Measurements from ENCODE around the gene EPHA3. TPM values are rescaled to one million over a fixed set of nuclear protein-coding genes. Genes with fewer than 3 reads are reported as not detected.

Gene EPHA3
- total and polyA plus RNA-seq, 2 experiments from 2014 or later: 3.0 to 15.1 TPM

DNA sequence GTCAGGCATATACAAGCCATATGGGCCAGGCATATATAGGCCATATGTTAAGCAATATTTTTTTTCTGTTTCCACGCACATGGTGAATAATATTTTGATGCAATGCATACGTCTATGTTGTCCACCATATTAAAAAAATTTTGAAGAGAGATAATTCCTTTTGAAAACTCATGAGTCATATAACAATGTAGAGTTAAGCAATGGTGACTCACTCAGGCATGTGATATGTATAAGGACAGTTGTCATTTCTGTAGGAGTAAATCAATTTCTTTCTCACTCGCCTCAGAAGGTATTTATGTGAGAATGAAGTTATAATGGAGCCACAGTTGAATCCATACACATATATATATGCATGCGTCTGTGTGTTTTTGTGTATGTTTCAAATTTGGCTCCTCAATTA is 272.6 kb downstream of the EPHA3 start:
- TF ChIP-seq EZH2phosphoT487 (IDR thresholded peaks at IDR 0.05; ENCODE audit: low read depth, severe bottlenecking, unreplicated experiment): no peak
- TF ChIP-seq EZH2 (IDR thresholded peaks at IDR 0.05; ENCODE audit: borderline replicate concordance): no peak
- TF ChIP-seq, protein P1, sequence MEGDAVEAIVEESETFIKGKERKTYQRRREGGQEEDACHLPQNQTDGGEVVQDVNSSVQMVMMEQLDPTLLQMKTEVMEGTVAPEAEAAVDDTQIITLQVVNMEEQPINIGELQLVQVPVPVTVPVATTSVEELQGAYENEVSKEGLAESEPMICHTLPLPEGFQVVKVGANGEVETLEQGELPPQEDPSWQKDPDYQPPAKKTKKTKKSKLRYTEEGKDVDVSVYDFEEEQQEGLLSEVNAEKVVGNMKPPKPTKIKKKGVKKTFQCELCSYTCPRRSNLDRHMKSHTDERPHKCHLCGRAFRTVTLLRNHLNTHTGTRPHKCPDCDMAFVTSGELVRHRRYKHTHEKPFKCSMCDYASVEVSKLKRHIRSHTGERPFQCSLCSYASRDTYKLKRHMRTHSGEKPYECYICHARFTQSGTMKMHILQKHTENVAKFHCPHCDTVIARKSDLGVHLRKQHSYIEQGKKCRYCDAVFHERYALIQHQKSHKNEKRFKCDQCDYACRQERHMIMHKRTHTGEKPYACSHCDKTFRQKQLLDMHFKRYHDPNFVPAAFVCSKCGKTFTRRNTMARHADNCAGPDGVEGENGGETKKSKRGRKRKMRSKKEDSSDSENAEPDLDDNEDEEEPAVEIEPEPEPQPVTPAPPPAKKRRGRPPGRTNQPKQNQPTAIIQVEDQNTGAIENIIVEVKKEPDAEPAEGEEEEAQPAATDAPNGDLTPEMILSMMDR (IDR thresholded peaks at IDR 0.05; ENCODE audit: poor library complexity): no peak
- H3K9me2 ChIP-seq (replicated peaks; ENCODE audit: insufficient read depth): no peaks in the 10 kb centered on the region
- H2AFZ ChIP-seq: no peak overlapping the region
- H3K27me3 ChIP-seq: no peaks in the 10 kb centered on the region
- H3K36me3 ChIP-seq (replicated peaks; ENCODE audit: insufficient read depth, low read depth): no peaks in the 10 kb centered on the region
- no peaks in the 10 kb centered on the region for H3K9me3 ChIP-seq (ENCODE audit: low read depth)
- no peaks in the 10 kb centered on the region for H3K79me2 ChIP-seq
- H3K4me3 ChIP-seq: no peak overlapping the region
- H3K27ac ChIP-seq: no peak overlapping the region
- WGBS (ENCODE audit: low lambda C conversion rate, missing lambda C conversion rate): 88% methylated on average over 4 of the region's 4 CpGs
- no peaks in the 10 kb centered on the region for H4K20me1 ChIP-seq (ENCODE audit: insufficient read depth, poor library complexity, severe bottlenecking)
- H3K4me1 ChIP-seq (ENCODE audit: insufficient read depth): no peaks in the 10 kb centered on the region
- no peak overlapping the region for H3K4me2 ChIP-seq
- no peak for DNase-seq (ENCODE audit: low spot score)

DNA sequence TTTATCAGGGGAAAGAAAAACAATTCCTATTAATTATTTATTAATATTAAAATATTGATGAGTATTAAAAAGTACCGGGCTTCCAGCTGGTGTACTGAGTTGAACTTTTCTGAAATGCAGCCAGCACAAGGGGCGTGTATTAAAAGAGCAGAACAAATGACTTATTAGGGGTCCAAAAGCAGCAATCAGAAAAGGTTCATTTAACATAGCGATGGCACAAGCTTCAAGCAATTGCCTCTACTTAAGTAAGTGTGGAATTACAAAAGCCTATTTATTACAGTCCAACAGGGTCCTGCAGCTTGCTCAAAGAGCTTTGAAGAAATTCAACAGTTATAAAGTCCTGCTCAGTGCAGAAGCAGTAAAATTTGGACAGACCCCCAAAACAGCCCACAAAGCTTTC is 285.6 kb downstream of the EPHA3 start:
- WGBS (ENCODE audit: low lambda C conversion rate, missing lambda C conversion rate): 74% methylated on average over 3 of the region's 3 CpGs
- H3K27ac ChIP-seq: no peak overlapping the region

DNA sequence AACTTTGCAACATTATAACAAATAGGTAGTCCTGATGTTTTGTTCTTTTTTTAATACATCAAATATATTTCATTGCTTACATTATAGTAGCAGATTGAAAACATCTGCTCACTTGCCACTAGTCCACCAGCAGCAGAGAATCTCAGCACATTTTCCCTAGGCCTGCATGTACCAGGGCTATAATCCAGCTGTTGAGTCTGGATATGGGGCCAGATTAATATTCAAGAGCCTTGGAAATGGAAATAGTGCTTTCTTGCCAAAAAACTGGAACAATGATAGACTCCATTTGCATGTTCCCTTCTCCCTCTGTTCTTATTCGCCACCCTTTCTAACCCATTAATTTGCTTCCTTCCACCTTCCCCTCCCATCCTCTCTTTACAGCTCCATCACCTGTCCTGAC is 288.0 kb downstream of the EPHA3 start:
- H3K9me2 ChIP-seq (replicated peaks; ENCODE audit: insufficient read depth): no peaks in the 10 kb centered on the region
- no peak overlapping the region for H3K4me3 ChIP-seq
- H2AFZ ChIP-seq: no peak overlapping the region
- H3K27ac ChIP-seq: no peak overlapping the region
- TF ChIP-seq EZH2phosphoT487 (IDR thresholded peaks at IDR 0.05; ENCODE audit: low read depth, severe bottlenecking, unreplicated experiment): no peak
- no peak overlapping the region for H3K4me2 ChIP-seq
- H3K27me3 ChIP-seq: no peaks in the 10 kb centered on the region
- no peak for DNase-seq (ENCODE audit: low spot score)
- H4K20me1 ChIP-seq (ENCODE audit: insufficient read depth, poor library complexity, severe bottlenecking): no peaks in the 10 kb centered on the region
- H3K4me1 ChIP-seq (ENCODE audit: insufficient read depth): no peaks in the 10 kb centered on the region
- H3K9me3 ChIP-seq (ENCODE audit: low read depth): no peaks in the 10 kb centered on the region
- no peaks in the 10 kb centered on the region for H3K79me2 ChIP-seq
- 97% methylated on average over 1 of the region's 1 CpG for WGBS (ENCODE audit: low lambda C conversion rate, missing lambda C conversion rate)
- no peaks in the 10 kb centered on the region for H3K36me3 ChIP-seq (replicated peaks; ENCODE audit: insufficient read depth, low read depth)

More for the DNA sequence above, 285.6 kb downstream of the EPHA3 start:
- no peak overlapping the region for H2AFZ ChIP-seq
- no peaks in the 10 kb centered on the region for H3K27me3 ChIP-seq
- H3K9me3 ChIP-seq (ENCODE audit: low read depth): no peaks in the 10 kb centered on the region
- H3K4me2 ChIP-seq: no peak overlapping the region
- no peaks in the 10 kb centered on the region for H3K9me2 ChIP-seq (replicated peaks; ENCODE audit: insufficient read depth)
- TF ChIP-seq, protein P1 (IDR thresholded peaks at IDR 0.05; ENCODE audit: poor library complexity): no peak
- TF ChIP-seq EZH2 (IDR thresholded peaks at IDR 0.05; ENCODE audit: borderline replicate concordance): no peak
- no peak for TF ChIP-seq EZH2phosphoT487 (IDR thresholded peaks at IDR 0.05; ENCODE audit: low read depth, severe bottlenecking, unreplicated experiment)
- no peaks in the 10 kb centered on the region for H4K20me1 ChIP-seq (ENCODE audit: insufficient read depth, poor library complexity, severe bottlenecking)
- H3K36me3 ChIP-seq (replicated peaks; ENCODE audit: insufficient read depth, low read depth): no peaks in the 10 kb centered on the region
- DNase-seq (ENCODE audit: low spot score): no peak
- H3K4me1 ChIP-seq (ENCODE audit: insufficient read depth): no peaks in the 10 kb centered on the region
- H3K79me2 ChIP-seq: no peaks in the 10 kb centered on the region
- no peak overlapping the region for H3K4me3 ChIP-seq

DNA sequence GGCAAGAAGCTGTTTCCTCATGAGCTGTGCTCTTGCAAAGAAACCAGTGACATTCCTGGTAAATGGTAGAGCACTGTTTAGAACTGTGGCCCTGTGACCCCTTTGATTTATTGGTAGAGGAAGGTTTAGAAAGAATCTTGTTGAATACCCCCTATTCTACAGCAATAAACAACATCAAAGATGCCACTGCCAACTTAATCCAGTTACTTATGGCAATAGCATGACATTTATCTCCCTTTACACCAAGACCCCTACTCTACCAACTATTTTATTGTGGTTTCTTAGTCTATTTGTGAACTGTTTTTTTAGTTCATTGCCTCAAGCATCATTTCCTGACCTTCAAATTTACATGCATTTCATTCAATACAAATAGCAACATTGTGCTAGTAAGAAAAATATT is 288.6 kb downstream of the EPHA3 start:
- H3K4me1 ChIP-seq (ENCODE audit: insufficient read depth): no peaks in the 10 kb centered on the region
- TF ChIP-seq, protein P1 (IDR thresholded peaks at IDR 0.05; ENCODE audit: poor library complexity): no peak
- no peak for TF ChIP-seq EZH2phosphoT487 (IDR thresholded peaks at IDR 0.05; ENCODE audit: low read depth, severe bottlenecking, unreplicated experiment)
- no peaks in the 10 kb centered on the region for H3K9me3 ChIP-seq (ENCODE audit: low read depth)
- no peak overlapping the region for H2AFZ ChIP-seq
- H4K20me1 ChIP-seq (ENCODE audit: insufficient read depth, poor library complexity, severe bottlenecking): no peaks in the 10 kb centered on the region
- no peak overlapping the region for H3K27ac ChIP-seq
- no peaks in the 10 kb centered on the region for H3K27me3 ChIP-seq
- H3K4me3 ChIP-seq: no peak overlapping the region
- no peaks in the 10 kb centered on the region for H3K36me3 ChIP-seq (replicated peaks; ENCODE audit: insufficient read depth, low read depth)
- no peak for DNase-seq (ENCODE audit: low spot score)
- no peaks in the 10 kb centered on the region for H3K79me2 ChIP-seq
- H3K9me2 ChIP-seq (replicated peaks; ENCODE audit: insufficient read depth): no peaks in the 10 kb centered on the region
- no peak overlapping the region for H3K4me2 ChIP-seq
